ENCODE data around the gene PDCD1. TPM values are rescaled to one million over a fixed set of nuclear protein-coding genes. Genes with fewer than 3 reads are reported as not detected.

The PDCD1 gene
- total RNA-seq, 1 experiment from 2014 or later = not detected

GRCh38 chr2:241865957-241866789 lies 7.5 kb upstream of the PDCD1 start:
- DNase-seq (ENCODE audit: low spot score) = no peak

- DNase-seq (ENCODE audit: low spot score) = no peak
These were observed 6.8 kb upstream of the PDCD1 start for GRCh38 chr2:241865416-241865956.

GRCh38 chr2:241864850-241865213 lies 6.1 kb upstream of the PDCD1 start:
- no peak for DNase-seq (ENCODE audit: low spot score)

- DNase-seq (ENCODE audit: low spot score) = no peak
These were observed 5.6 kb upstream of the PDCD1 start for GRCh38 chr2:241864168-241864849.

GRCh38 chr2:241863536-241863954 lies 4.9 kb upstream of the PDCD1 start:
- DNase-seq (ENCODE audit: low spot score) = no peak

GRCh38 chr2:241862775-241863535 lies 4.3 kb upstream of the PDCD1 start:
- DNase-seq (ENCODE audit: low spot score) = no peak

GRCh38 chr2:241862093-241862492 lies 3.4 kb upstream of the PDCD1 start:
- DNase-seq (ENCODE audit: low spot score) = no peak

GRCh38 chr2:241861264-241861663 lies 2.6 kb upstream of the PDCD1 start:
- DNase-seq (ENCODE audit: low spot score) = no peak

- no peak for DNase-seq (ENCODE audit: low spot score)
These were observed 1.7 kb upstream of the PDCD1 start for GRCh38 chr2:241860184-241861078.

- no peak for DNase-seq (ENCODE audit: low spot score)
These were observed 916 bp upstream of the PDCD1 start for GRCh38 chr2:241859436-241860183.

GRCh38 chr2:241859017-241859435 lies 332 bp upstream of the PDCD1 start:
- no peak for DNase-seq (ENCODE audit: low spot score)

GRCh38 chr2:241857572-241858121 lies 1.0 kb downstream of the PDCD1 start:
- DNase-seq (ENCODE audit: low spot score) = no peak

GRCh38 chr2:241857041-241857541 lies 1.6 kb downstream of the PDCD1 start:
- DNase-seq (ENCODE audit: low spot score) = no peak

- no peak for DNase-seq (ENCODE audit: low spot score)
These were observed 2.7 kb downstream of the PDCD1 start for GRCh38 chr2:241855888-241856422.

- no peak for DNase-seq (ENCODE audit: low spot score)
These were observed 3.3 kb downstream of the PDCD1 start for GRCh38 chr2:241855245-241855887.

- no peak for DNase-seq (ENCODE audit: low spot score)
These were observed 4.1 kb downstream of the PDCD1 start for GRCh38 chr2:241854342-241855244.

- no peak for DNase-seq (ENCODE audit: low spot score)
These were observed 4.9 kb downstream of the PDCD1 start for GRCh38 chr2:241853651-241854341.

All from HT-29 (cell line).